Right lung (tissue), 5 donors: ENCODE results near the gene C19orf25. TPM values are rescaled to one million over a fixed set of nuclear protein-coding genes. Genes with fewer than 3 reads are reported as not detected.
"Not testable (repeated sequence)": the region's sequence is repeated elsewhere in the genome, so short reads cannot be mapped to it uniquely, and the experiment has no call there.

Experiments
- DNase-seq, 2 donors: peaks; one replicate each; pipeline ENCODE4 v3.0.0-alpha.2; 2013
- polyA plus RNA-seq, 5 donors: library from polyadenylated mRNA; unstranded; fragments of 120-200 nt; gene quantifications; one replicate each; pipeline versions ENCODE4 v1.2.1 to v1.2.3, GENCODE V29; 2013; ENCODE audit warnings: inconsistent platforms in 1 of 5, low replicate concordance in 1 of 5; ENCODE audit not compliant: insufficient read length in 5 of 5, insufficient read depth in 1 of 5

Gene C19orf25
- polyA plus RNA-seq, 5 donors = 17.4 to 34.7 (median 20.9) TPM

DNA sequence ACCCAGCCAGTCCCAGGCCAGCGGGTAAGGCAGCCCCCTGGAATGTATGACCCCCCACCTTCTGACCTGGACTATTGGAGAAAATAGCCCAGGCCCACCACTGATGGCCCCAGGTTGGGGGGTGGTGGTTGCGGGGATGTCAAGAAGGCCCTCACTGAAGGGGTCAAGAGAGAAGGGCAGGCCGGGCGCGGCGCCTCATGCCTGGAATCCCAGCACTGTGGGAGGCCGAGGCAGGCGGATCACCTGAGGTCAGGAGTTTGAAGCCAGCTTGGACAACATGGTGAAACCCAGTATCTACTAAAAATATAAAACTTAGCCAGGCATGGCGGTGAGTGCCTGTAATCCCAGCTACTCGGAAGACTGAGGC lies 35.3 kb upstream of the C19orf25 start:
- no peak for DNase-seq

DNA sequence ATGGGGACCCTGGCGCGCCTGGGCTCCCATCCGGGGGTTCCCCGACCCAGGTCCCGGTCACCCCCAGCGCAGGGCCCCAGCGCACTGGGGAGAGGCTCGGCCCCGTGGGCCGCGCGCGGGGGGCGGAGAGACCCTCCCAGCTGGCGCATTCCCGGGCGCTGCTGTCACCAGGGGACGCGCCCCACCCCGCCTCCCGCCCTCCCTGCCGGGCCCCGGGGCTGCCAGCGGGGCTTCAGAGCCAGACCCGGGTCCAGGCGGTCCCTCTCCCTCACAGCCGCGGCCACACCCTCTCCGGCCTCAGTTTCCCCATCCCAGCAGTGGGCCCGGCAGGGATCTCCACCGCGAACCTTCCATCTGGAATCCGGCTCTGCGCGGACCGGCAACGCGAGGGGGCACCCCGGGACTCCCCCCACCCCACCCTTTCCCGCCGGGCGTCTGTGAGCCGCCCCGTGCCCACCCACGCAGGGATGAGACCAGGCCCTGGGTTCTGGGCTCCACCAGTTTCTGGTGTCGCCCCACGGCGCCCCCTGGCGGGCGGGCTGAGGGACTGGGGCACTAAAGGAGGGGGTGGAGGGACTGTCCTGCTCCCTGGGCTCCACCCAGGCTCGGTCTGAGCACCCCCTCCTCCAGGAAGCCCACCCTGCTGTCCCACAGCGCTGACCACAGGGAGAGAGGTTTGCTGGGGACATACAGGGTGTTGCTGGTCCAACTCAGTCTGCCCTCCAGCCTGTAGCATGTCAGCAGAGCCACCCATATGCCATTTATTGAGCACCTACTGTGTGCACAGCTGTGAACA lies 34.7 kb upstream of the C19orf25 start:
- DNase-seq = no peak

DNA sequence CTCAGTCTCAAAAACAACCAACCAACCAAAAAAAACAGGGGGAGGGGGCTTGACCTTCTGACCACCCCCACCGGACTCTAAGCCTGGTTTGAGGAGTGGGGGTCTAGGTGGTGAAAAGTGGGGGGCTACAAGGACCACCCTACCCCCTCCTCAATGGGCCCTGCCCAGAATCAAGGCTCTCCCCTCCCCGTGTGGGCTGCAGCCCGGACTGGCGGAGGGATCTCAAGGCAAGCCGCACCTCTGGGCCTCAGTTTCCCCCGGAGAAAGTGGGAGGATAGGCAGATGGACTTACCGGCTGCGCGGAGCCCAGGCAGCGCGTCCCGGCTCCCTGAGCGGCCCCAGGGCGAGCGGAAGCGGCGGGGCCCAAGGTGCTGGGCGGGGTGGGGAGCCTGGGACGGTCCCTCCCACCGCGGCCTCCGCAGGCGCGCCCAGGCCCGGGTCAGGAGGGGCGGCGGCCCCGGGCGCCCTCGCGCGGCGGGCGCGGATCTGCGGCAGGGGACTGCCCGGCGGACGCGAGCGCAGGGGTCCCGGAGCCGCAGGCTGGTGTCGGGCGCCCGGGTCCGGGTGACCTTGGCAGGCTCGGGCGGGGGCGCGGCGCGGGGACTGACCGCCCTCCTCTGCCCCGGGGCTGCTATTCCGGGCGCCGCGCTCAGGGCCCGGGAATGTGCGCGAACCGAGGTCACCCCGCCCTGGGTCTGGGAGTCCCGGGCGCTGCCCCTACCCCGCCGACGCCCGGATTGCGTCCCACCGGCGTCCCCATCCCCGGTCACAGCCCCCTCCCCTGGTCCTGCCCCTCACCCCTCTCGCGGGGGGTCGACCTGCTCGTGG lies 33.9 kb upstream of the C19orf25 start, which contains the start of gene ADAMTSL5:
TSS of gene ADAMTSL5 (minus strand) at position 349 of the 828 bp plus-strand sequence. CDS start 2,076 bp downstream, outside the sequence.
- no peak for DNase-seq

DNA sequence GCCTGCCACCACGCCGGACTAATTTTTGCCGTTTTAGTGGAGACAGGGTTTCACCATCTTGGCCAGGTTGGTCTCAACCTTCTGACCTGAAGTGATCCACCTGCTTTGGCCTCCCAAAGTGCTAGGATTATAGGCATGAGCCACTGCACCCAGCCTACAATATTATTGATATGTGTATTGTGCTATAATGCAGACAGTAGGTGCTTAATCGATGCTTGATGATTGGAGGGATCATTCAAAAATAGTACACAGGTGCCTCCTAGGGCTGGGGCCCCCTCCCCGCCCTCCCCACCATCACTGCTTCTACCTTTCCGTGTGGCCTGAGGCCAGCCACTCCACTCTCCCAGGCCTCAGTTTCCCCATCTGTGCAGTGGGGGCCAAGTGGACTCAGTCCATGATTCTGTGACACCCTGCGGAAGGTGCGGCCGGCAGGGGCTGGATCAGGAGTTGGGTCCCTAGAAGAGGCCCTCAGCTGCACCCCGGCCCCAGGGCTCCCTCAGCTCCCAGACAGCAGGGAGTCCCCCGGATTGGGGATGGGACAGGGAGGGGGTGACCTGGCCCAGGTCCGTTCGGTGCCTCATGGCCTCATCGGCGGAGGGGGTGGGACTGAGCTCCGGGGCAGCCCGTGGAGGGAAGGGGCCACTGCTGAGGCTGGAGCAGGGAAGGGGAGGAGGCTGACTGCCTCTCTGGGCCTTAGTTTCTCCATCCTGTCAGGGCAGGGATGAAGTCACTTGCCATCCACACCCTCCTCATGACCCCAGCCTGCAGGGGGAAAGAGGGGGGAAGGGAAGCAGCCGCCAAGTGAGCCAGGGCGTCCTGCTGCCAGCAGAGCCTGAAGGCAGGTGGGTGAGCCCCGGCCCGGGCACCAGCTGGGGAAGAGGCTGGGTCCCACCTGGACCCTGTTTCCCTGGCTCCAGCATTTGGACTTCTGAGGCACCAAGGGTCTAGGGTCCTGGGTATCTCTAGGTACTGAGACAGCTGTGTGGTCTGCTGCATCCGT lies 32.6 kb upstream of the C19orf25 start:
- no peak for DNase-seq

DNA sequence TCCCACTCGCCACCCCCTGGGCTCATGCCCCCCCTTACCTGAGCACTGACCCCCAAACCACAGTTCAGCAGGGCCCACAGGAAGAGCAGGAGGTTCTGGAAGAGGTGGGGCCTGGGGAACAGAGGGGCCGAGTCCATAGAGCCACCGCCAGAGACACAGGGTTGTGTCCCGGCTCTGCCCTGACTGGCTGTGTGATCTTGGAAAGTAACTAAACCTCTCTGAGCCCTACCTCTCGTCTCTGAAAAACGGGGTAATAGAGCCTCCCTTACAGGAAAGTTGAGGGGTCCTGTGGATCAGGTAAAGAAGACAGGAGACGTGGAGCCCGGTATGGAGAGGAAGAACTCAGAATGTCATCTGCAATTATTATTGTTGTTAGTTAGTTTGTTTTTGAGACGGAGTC lies 31.8 kb upstream of the C19orf25 start:
- no peak for DNase-seq

DNA sequence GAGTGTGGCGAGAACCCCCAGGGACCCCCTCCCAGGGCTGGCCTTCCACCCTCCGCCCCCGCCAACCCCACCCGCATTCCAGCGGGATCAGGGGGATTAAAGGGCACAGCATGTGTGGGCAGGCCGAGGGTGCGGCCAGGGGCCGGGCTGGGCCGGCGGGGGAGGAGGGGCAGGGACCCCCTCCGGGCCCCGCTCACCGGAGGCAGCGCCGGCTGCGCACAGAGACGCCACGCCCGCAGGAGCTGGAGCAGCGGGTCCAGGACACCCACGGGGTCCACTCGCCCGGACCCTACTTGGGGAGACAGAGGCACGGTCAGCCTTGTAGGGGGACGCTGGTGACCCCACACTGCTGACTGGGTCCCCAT lies 31.4 kb upstream of the C19orf25 start:
- no peak for DNase-seq

DNA sequence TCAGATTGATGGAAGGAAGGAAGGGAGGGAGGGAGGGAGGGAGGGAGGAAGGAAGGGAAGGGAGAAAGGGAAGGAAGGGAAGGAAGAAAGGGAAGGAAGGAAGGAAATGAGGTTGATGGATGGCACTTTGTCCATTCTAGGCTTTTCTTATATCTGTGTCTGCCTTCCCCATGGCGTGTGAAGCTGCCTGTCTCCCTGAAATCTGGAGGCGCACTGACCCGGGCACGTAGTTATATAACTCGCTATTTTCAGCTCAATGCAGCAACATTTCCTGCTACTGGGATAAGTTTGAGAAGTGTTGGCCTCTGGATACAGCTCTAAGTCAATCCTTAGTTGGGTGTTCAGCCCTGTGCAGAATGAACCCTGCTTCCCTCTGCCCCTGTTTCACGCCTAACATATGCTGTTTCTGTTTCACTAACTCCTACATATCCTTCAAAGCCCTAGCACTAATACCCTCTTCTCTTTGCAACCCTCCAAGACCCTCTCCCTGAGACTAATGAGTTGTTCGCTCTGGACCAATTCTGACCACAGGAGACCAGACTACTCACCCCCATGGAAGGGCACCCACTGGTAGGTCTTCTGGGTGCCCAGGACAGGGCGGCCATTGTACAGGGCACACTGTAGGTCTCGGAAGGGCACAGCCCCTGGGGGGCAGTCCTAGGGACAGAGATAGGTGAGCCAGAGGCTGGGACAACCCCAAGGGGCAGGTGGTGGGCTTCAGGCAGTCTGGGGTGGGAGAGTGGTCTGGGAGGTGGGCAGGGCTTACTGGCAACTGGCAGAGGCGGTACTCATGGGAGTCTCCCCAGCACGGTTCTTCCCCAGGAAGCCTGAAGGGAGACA lies 30.8 kb upstream of the C19orf25 start:
- DNase-seq = no peak

DNA sequence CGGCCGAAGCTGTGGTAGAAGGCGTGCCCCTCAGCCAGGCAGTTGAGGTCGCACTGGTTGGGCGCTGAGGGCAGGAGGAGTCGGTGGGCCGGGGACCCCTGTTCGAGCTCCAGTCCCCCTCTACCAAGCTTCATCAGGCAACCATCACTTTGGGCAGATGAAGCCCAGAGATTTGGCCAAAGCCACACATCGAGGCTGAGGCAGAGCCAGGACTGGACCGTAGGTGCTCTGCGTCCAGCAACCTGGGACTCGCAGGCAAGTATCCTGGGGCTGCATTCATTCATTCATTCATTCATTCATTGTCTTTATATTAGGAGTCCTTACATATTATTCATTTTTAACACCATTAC lies 29.5 kb upstream of the C19orf25 start:
- no peak for DNase-seq

DNA sequence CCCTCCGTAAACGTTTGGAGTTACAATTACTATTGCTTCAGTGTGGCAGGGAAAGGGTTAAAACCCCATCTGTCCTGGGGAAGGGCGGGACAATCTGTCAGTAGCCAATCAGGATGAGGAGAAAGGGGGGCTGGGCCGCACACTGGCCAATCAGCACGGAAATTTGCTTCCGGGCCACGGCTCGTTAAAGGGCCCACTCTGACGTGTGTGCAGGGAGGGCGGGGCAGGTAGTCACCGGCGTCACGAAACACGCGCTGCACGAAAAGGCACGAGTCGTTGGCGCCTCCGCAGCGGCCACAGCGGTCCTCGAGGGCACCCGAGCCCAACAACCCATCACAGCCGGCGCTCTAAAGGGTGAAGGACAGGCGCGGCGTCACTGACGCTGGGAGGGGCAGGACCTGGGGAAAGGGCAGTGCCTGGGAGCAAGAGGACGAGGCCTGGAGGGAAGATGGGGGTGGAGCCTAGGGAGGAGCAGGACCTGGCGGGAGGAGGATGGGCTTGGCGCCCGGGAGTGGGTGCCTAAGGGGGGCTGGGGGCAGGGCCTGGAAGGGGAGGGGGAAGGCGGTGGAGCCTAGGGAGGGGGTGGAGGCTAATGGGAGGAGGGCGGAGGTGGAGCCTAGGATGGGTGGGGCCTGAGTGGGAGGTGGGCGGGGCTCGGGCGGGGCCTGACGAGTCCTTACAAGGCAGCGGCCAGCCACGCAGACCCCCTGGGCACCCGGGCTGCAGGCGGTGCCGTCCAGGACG lies 28.9 kb upstream of the C19orf25 start:
- DNase-seq = peak; percentile 90 to 92

DNA sequence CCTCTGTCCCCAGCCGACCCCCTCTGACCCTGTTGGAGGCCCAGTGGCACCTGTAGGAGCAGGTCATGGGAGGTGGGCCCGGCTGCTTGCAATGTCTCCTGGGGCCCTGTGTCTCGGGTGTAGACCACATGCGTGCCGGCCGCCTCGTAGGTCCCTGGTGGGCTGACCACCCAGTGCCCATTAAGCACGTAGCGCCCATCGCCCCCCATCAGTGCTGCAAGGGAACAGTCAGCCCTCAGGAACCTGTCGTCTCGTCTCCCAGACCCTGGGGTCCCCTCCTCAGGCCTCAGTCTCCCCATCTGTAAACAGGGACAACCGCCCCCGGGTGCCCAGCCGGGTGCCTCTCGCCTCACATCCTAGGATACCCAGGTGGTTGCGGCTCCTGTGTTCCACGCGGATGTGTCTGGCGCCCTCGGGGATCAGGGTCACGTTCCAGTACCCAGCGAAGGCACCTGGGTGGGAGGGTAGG lies 28.2 kb upstream of the C19orf25 start:
- DNase-seq = no peak

DNA sequence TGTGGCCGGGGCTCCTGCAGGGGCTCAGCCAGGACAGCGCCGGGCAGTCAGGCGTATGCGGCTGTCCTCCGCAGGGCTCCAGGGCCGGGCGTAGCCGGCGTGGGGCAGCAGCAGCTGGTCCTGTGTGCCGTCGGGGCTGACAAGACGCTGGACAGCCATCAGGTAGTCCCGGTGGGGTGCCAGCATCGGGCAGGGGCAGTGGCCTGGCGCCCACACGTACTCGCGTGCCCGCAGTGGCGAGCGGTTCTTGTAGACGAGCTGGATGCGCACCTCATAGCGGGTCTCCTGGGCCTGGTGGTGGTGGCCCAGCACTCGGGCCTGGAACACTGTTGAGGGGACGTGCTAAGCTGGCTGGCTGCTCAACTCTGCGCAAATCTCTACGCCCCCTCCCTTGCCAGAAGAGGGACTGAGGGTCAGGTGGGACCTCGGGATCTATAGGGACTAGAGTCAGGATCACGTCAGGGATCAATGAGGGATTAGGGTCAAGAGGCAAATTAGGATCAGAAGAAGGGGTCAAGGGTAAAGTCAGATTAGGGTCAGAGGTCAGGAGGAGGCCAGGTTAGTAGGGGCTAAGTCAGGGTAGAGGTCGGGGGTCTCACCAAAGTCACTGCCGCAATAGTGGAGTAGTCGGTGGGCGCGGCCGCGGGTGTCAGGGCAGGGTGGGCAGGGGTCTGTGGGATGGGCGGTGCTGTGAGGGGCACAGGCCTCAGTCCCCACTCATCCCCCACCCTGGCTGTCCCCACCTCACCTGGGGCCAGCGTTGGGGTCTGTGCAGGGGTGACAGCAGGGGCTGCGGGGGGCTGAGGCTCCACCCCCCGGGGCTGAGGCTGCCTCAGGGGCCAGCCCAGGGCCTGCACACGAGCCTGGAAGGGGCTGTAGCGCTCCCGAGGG lies 27.2 kb upstream of the C19orf25 start:
- DNase-seq = no peak

DNA sequence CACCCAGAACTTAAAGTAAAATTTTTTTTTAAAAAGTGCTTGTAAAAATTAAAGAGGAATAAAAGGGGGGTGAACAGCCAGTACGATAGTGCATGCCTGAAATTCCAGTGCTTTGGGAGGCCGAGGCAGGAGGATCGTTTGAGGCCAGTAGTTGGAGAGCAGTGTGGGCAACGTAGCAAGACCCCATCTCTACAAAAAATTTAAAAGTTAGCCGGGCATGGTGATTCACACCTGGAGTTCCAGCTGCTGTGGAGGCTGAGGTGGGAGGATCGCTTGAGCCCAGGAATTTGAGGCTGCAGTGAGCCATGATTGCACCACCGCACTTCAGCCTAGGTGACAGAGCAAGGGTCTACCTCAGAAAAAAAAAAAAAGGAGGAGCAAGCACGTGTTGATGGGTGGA lies 26.0 kb upstream of the C19orf25 start:
- DNase-seq = no peak

DNA sequence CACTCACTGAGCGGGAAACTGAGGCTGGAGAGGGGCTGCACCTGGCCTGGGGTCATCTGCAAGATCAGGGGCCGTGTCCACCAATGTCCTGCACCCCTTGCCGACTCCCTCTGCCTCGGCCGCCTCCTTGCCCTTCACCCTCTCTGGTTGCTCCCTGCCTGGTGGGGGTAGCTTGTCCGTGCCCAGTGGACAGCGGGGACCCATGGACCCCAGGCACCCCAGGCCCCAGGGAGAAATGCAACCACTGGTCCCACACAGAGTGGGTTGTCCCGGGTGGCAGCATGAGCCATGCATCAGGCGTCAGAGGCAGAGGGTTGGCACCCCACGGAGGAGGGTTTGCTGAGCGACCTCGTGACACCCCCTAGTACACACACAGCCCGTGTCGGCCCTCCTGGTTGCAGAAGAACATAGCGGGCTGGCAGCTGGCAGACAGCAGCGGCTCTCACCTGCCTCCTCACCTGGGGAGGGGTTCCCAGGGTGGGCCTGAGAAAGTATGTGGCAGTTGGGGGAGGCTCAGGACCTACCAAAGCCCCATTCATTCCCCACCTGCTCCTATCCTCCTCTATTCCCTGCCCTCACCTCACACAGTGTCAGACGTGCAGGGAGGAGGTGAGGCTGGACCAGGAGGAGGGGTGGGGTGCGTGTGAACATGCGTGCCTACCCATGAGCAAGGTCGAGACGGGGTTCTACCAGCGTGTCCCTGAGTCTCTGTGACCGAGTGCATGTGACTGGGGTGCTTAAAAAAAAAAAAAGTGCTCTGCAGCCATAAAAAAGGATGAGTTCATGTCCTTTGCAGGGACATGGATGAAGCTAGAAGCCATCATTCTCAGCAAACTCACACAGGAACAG lies 25.1 kb upstream of the C19orf25 start:
- DNase-seq = no peak

DNA sequence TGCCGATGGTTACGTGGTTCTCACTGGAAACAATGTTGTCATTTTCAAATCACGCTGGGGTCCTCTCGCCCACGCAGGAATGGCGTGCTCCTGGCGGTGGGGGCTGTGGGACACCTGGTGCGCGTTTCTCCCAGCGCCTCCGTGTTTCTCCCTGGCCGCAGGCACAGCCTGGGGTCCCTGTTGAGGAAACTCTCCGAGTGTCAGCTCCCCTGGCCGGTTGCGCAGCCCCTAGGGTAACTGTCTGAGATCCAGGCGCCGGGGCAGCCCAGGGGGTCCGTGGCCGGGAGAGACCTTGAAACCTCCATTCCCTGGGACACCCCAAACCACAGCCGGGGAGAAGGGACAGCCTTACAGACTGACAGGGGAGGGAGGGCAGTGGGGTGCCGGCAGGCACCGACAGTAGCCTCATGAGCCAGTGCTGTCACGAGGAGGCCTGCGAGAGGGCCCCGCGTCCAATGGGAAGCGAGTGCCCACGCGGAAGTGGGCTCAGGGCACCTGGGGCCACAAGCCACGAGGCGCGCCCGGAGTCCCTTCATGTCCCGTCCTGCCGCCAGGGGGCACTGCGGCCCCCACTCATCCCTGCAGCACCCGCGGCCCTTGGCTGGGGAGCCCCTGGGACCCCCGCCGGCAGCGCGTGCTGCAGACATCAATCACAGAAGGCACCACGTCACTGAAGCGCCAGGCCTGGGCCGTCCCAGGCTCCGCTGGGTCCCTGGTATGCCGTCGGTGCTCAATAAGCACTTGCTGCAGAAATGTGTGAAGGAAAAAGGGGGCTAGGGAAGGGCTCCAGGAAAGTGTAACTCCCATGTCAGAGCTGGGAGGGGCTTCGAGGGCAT lies 24.3 kb upstream of the C19orf25 start:
- no peak for DNase-seq

DNA sequence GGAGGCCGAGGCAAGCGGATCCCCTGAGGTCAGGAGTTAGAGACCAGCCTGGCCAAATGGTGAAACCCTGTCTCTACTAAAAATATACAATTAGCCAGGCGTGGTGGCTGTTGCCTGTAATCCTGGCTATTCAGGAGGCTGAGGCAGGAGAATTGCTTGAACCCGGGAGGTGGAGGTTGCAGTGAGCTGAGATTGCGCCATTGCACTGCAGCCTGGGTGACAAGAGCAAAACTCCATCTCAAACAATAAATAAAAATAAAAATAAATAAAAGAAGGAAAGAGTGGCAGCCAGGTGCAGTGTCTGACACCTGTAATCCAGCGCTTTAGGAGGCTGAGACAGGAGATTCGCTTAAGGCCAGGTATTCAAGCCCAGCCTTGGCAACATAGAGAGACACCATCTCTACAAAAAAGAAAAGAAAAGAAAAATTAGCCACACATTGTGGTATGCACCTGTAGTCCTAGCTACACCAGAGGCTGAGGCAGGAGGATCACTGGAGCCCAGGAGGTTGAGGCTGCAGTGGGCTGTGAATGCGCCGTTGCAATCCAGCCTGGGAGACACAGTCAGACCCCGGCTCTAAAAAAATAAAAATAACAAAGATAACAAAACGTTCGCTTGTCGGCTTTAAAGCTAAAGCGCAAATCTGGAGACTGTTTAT lies 23.5 kb upstream of the C19orf25 start:
- no peak for DNase-seq

DNA sequence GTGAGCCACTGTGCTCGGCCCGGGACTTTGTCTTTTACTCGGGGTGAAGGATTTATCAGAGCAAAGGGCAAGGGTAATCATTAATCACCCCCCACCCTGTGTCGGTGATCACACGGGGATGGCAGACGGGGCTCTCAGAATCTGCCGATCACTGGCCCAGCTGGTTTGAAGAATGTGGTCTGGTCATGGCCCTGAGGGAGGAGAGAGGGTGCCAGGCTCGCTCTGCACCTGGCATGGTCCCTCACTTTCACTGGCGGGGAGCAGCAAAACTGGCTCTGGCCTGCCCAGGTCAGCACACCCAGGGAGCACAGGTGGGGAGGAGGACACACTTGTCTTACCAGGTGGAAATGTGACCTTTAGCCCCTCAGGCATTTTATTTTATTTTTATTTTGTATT lies 22.2 kb upstream of the C19orf25 start:
- no peak for DNase-seq

DNA sequence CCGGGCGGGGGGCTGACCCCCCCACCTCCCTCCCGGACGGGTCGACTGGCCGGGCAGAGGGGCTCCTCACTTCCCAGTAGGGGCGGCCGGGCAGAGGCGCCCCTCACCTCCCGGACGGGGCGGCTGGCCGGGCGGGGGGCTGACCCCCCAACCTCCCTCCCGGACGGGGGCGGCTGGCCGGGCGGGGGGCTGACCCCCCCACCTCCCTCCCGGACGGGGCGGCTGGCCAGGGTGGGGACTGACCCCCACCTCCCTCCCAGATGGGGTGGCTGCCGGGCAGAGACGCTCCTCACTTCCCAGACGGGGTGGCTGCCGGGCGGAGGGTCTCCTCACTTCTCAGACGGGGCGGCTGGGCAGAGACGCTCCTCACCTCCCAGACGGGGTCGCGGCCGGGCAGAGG lies 20.2 kb upstream of the C19orf25 start:
- DNase-seq = not testable (repeated sequence)
